Keratinocyte (primary cell): Measurements from ENCODE around the gene HDAC3. TPM values are rescaled to one million over a fixed set of nuclear protein-coding genes. Genes with fewer than 3 reads are reported as not detected.

Experiments used
- DNase-seq: peaks from one replicate; pipeline ENCODE4 v3.0.0-alpha.2; 2011; ENCODE audit warnings: low read depth, missing footprints, low spot score
- FAIRE-seq: peaks from 2 replicates; lab custom pipeline; 2011; peaks lifted over from hg19 to GRCh38; lab: Jason Lieb, UNC
- H2AFZ ChIP-seq: 2 replicates; pipeline ENCODE4 v1.6.0; 2012; ENCODE audit warnings: low read length, control low read depth, inconsistent platforms; ENCODE audit not compliant: control insufficient read depth
- H3K27ac ChIP-seq: 2 replicates; pipeline ENCODE4 v1.5.1; 2011; ENCODE audit warnings: low read length; ENCODE audit not compliant: control insufficient read depth, insufficient read depth
- H3K27me3 ChIP-seq: 3 replicates; pipeline ENCODE4 v1.6.0; 2011; ENCODE audit warnings: low read length; ENCODE audit not compliant: control insufficient read depth, insufficient read depth; ENCODE audit errors: extremely low read depth
- H3K36me3 ChIP-seq, 2 experiments: 2 replicates in 1 of 2; 3 replicates in 1 of 2; pipeline ENCODE4 v1.5.1; 2011; ENCODE audit warnings: low read length in 2 of 2, mild to moderate bottlenecking in 1 of 2; ENCODE audit not compliant: control insufficient read depth in 2 of 2, insufficient read depth in 2 of 2; ENCODE audit errors: extremely low read depth in 1 of 2
- H3K4me1 ChIP-seq: 3 replicates; pipeline ENCODE4 v1.5.1; 2011; ENCODE audit warnings: low read length; ENCODE audit not compliant: control insufficient read depth, insufficient read depth; ENCODE audit errors: extremely low read depth
- H3K4me2 ChIP-seq: 3 replicates; pipeline ENCODE4 v1.6.0; 2011; ENCODE audit warnings: low read depth, low read length; ENCODE audit not compliant: control insufficient read depth, insufficient read depth; ENCODE audit errors: extremely low read depth
- H3K4me3 ChIP-seq, 3 experiments: fragments of 200-600 bp in 1 of 3; sonication (generic) in 1 of 3; 2 replicates in 2 of 3; 3 replicates in 1 of 3; pipeline ENCODE4 v1.5.1; 2011 to 2016; ENCODE audit warnings: low read length in 3 of 3, mild to moderate bottlenecking in 3 of 3, control low read depth in 2 of 3, inconsistent platforms in 1 of 3, low read depth in 1 of 3, mixed read lengths in 1 of 3, mixed run types in 1 of 3, moderate library complexity in 1 of 3; ENCODE audit not compliant: control insufficient read depth in 2 of 3, insufficient read depth in 2 of 3; ENCODE audit errors: extremely low read depth in 1 of 3
- H3K79me2 ChIP-seq: 2 replicates; pipeline ENCODE4 v1.6.0; 2012; ENCODE audit warnings: low read length; ENCODE audit not compliant: control insufficient read depth, insufficient read depth
- H3K9ac ChIP-seq: 3 replicates; pipeline ENCODE4 v1.6.0; 2011; ENCODE audit warnings: low read length; ENCODE audit not compliant: control insufficient read depth, insufficient read depth; ENCODE audit errors: extremely low read depth
- H3K9me1 ChIP-seq: 3 replicates; pipeline ENCODE4 v1.6.0; 2011; ENCODE audit warnings: low read length; ENCODE audit not compliant: control insufficient read depth, insufficient read depth; ENCODE audit errors: extremely low read depth
- H3K9me3 ChIP-seq: 2 replicates; pipeline ENCODE4 v1.5.1; 2012; ENCODE audit warnings: low read depth, low read length; ENCODE audit not compliant: control insufficient read depth
- H4K20me1 ChIP-seq: 3 replicates; pipeline ENCODE4 v1.6.0; 2011; ENCODE audit warnings: low read length; ENCODE audit not compliant: control insufficient read depth, insufficient read depth; ENCODE audit errors: extremely low read depth
- EZH2 ChIP-seq: IDR thresholded peaks from one replicate; pipeline ENCODE4 v1.6.1; 2012; ENCODE audit warnings: inconsistent platforms, mild to moderate bottlenecking, low read length, moderate library complexity
- dilution Hi-C: fragments of 300-500 bp; cut with MboI; formaldehyde crosslinking; loops from one replicate; pipeline ENCODE4 v1.7.0; 2020; ENCODE audit warnings: low sequenced_read_pairs; ENCODE audit not compliant: extremely low pct_ligation_motif_present
- polyA plus RNA-seq, 5 experiments: library from polyadenylated mRNA; depleted of rRNA in 3 of 5; stranded (reverse) in 3 of 5; stranded (forward) in 1 of 5; unstranded in 1 of 5; fragments of >200 nt; gene quantifications; 1 replicate in 1 of 5; 2 replicates in 3 of 5; 3 replicates in 1 of 5; pipeline versions ENCODE4 v1.2.1 to v1.2.3, GENCODE V29; 2011 to 2012; ENCODE audit warnings: missing spikeins in 2 of 5, low read depth in 1 of 5, low replicate concordance in 1 of 5
- TF ChIP-seq, protein P1 (sequence below), 3 experiments: IDR thresholded peaks in 1 of 3; conservative IDR thresholded peaks in 1 of 3; optimal IDR thresholded peaks in 1 of 3; 2 replicates in 2 of 3; 3 replicates in 1 of 3; pipeline versions ENCODE3 to v1.5.1; 2011; ENCODE audit warnings: low read length in 3 of 3, mild to moderate bottlenecking in 3 of 3, moderate library complexity in 2 of 3, control low read depth in 1 of 3, inconsistent platforms in 1 of 3; ENCODE audit not compliant: insufficient read depth in 2 of 3; ENCODE audit errors: extremely low read depth in 1 of 3

The HDAC3 gene
- polyA plus RNA-seq, 1 donor (not counting 4 experiments of a cell fraction or from before 2014, with no cell fraction given): 97.4 TPM

DNA sequence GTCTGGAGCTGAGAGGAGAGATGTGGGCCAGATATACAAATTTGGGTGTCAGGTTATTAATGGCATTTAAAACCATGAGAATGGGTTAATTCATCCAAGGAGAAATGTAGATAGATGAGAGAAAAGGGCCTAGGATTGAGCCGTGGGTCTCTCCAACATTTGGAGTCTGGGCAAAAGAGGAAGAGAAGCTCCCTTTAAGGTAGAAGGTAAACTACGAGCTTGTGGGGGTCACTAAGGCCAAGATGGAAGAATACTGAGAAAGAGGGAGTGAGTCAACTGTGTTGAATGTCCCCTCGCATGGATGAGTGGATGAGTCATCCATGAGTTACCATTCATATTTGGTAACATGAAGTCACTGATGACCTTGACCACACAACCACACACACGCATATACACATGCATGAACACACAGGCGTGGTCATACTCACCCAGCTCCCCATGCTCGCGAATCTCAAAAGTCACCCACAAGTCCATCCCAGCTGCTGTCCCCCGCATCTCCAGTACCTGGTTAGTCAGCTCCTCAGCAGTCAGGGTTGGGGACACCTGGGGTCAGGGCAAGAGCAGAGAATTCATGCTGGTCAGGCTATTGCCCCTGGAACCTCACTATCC lies 21.4 kb upstream of the HDAC3 start:
- TF ChIP-seq EZH2: no peak
- Histone ChIP-seq H3K36me3 (no peaks in the 10 kb centered on the region), H3K9ac (no peak overlapping the region), H3K9me3 (no peaks in the 10 kb centered on the region), H3K27ac (peak overlapping the region; percentile 51), H3K27me3 (no peaks in the 10 kb centered on the region), H4K20me1 (no peaks in the 10 kb centered on the region), H3K4me3 (no peak overlapping the region), H3K9me1 (no peaks in the 10 kb centered on the region), H2AFZ (no peak overlapping the region), H3K4me1 (peaks cover 7% of the 10 kb centered on the region), H3K4me2 (no peak overlapping the region), H3K79me2 (no peaks in the 10 kb centered on the region)
- no peak for FAIRE-seq
- peak; percentile 80 for DNase-seq
- dilution Hi-C loops: no loop called here

GRCh38 chr5:141657404-141657803 lies 20.8 kb upstream of the HDAC3 start:
- Histone ChIP-seq H3K9ac (no peak overlapping the region), H3K36me3 (no peaks in the 10 kb centered on the region), H3K4me1 (peaks cover 7% of the 10 kb centered on the region), H3K27ac (no peak overlapping the region), H3K4me2 (no peak overlapping the region), H2AFZ (no peak overlapping the region), H3K27me3 (no peaks in the 10 kb centered on the region), H3K4me3 (no peak overlapping the region), H3K9me1 (no peaks in the 10 kb centered on the region), H3K79me2 (no peaks in the 10 kb centered on the region), H3K9me3 (no peaks in the 10 kb centered on the region), H4K20me1 (no peaks in the 10 kb centered on the region)
- TF ChIP-seq EZH2: no peak
- TF ChIP-seq, protein P1, sequence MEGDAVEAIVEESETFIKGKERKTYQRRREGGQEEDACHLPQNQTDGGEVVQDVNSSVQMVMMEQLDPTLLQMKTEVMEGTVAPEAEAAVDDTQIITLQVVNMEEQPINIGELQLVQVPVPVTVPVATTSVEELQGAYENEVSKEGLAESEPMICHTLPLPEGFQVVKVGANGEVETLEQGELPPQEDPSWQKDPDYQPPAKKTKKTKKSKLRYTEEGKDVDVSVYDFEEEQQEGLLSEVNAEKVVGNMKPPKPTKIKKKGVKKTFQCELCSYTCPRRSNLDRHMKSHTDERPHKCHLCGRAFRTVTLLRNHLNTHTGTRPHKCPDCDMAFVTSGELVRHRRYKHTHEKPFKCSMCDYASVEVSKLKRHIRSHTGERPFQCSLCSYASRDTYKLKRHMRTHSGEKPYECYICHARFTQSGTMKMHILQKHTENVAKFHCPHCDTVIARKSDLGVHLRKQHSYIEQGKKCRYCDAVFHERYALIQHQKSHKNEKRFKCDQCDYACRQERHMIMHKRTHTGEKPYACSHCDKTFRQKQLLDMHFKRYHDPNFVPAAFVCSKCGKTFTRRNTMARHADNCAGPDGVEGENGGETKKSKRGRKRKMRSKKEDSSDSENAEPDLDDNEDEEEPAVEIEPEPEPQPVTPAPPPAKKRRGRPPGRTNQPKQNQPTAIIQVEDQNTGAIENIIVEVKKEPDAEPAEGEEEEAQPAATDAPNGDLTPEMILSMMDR (optimal IDR thresholded peaks at IDR 0.05 in 1 of 3, IDR thresholded peaks at IDR 0.05 in 1 of 3, conservative IDR thresholded peaks at IDR 0.05 in 1 of 3; ENCODE audit: extremely low read depth in 1 of 3, insufficient read depth in 2 of 3, low read length in 3 of 3): no peak
- dilution Hi-C loops: no loop called here
- DNase-seq (no peak), FAIRE-seq (no peak)

DNA sequence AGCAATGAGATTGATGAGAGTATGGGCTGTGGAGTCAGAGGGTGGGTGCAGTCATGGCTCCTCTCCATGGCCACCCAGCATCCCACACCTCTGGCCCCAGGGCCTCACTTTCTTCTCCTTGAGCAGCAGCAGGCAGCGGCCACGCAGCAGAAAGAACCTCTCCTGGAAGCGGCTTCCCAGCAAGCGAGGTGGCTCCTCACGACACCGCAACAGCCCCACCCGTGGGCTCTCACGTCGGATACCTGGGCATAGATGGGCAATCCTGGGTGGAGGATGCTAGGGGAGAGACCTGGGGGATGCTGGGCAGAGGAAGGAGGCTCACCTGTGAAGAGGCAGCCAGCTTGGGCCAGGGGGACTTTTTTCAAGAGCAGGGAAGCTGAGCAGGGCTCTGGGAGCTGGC lies 19.7 kb upstream of the HDAC3 start:
- FAIRE-seq (no peak), DNase-seq (no peak)
- H3K4me2 ChIP-seq: no peak overlapping the region
- H3K79me2 ChIP-seq: no peaks in the 10 kb centered on the region
- no peaks in the 10 kb centered on the region for H3K36me3 ChIP-seq
- no peak overlapping the region for H3K4me3 ChIP-seq
- peaks cover 10% of the 10 kb centered on the region for H3K4me1 ChIP-seq
- H3K9me3 ChIP-seq: no peaks in the 10 kb centered on the region
- H2AFZ ChIP-seq: no peak overlapping the region
- dilution Hi-C loops: no loop called here
- no peaks in the 10 kb centered on the region for H3K9me1 ChIP-seq
- H3K9ac ChIP-seq: no peak overlapping the region
- TF ChIP-seq, protein P1 (optimal IDR thresholded peaks at IDR 0.05 in 1 of 3, IDR thresholded peaks at IDR 0.05 in 1 of 3, conservative IDR thresholded peaks at IDR 0.05 in 1 of 3; ENCODE audit: extremely low read depth in 1 of 3, insufficient read depth in 2 of 3, low read length in 3 of 3): no peak
- TF ChIP-seq EZH2: no peak
- H3K27ac ChIP-seq: no peak overlapping the region
- H4K20me1 ChIP-seq: no peaks in the 10 kb centered on the region
- no peaks in the 10 kb centered on the region for H3K27me3 ChIP-seq
